HL-60 (cell line): ENCODE measurements around the gene NLGN1.

Source experiments
- DNase-seq, 2 experiments: peaks; one replicate each; pipeline ENCODE4 v3.0.0-alpha.2; 2010 to 2020; ENCODE audit warnings: low read depth in 1 of 2, low spot score in 1 of 2
- H3K27ac ChIP-seq: fragments of 250-450 bp; sonication (Bioruptor Pico); replicated peaks from 2 replicates; pipeline ENCODE4 v1.5.1; 2020; ENCODE audit warnings: mild to moderate bottlenecking, moderate library complexity
- H3K27me3 ChIP-seq: fragments of 250-450 bp; sonication (Bioruptor Pico); 2 replicates; pipeline ENCODE4 v1.5.1; 2021; ENCODE audit warnings: mild to moderate bottlenecking, moderate library complexity; ENCODE audit not compliant: insufficient read depth, poor library complexity, severe bottlenecking
- H3K4me3 ChIP-seq: replicated peaks from 2 replicates; pipeline ENCODE4 v1.5.1; 2011; ENCODE audit warnings: mild to moderate bottlenecking, control low read depth, low read length; ENCODE audit not compliant: insufficient read depth
- CTCF ChIP-seq: IDR thresholded peaks from one replicate; pipeline ENCODE4 v1.5.1; 2011; ENCODE audit warnings: low read length, control low read depth, inconsistent platforms; ENCODE audit not compliant: insufficient read depth
- GABPA ChIP-seq: IDR thresholded peaks from 2 replicates; pipeline ENCODE4 v1.6.1; 2012; ENCODE audit warnings: low read depth
- POLR2AphosphoS5 ChIP-seq: IDR thresholded peaks from 2 replicates; pipeline ENCODE4 v1.6.1; 2012; ENCODE audit warnings: low read depth
- REST ChIP-seq: IDR thresholded peaks from 2 replicates; pipeline ENCODE4 v1.6.1; 2012; ENCODE audit warnings: low read depth; ENCODE audit not compliant: insufficient replicate concordance
- SPI1 ChIP-seq: IDR thresholded peaks from 2 replicates; pipeline ENCODE4 v1.6.1; 2012; ENCODE audit warnings: low read depth, mild to moderate bottlenecking, borderline replicate concordance

Gene NLGN1

GRCh38 chr3:174035328-174035886 is 637.9 kb downstream of the NLGN1 start:
- no peak for TF ChIP-seq POLR2AphosphoS5
- TF ChIP-seq REST, result no peak
- TF ChIP-seq GABPA, result no peak
- no peak for TF ChIP-seq CTCF
- no peak for TF ChIP-seq SPI1
- Histone ChIP-seq H3K27ac (no peak overlapping the region), H3K27me3 (no peaks in the 10 kb centered on the region), H3K4me3 (no peak overlapping the region)
- no peak for DNase-seq

- Histone ChIP-seq H3K4me3 (no peak overlapping the region), H3K27ac (no peak overlapping the region), H3K27me3 (no peaks in the 10 kb centered on the region)
- TF ChIP-seq REST (no peak), SPI1 (no peak), GABPA (no peak), POLR2AphosphoS5 (no peak), CTCF (no peak)
- no peak for DNase-seq
These were observed 648.8 kb downstream of the NLGN1 start for GRCh38 chr3:174046311-174046710.

- Histone ChIP-seq H3K4me3 (no peak overlapping the region), H3K27ac (no peak overlapping the region), H3K27me3 (no peaks in the 10 kb centered on the region)
- DNase-seq, result no peak
- TF ChIP-seq POLR2AphosphoS5, result no peak
- no peak for TF ChIP-seq GABPA
- no peak for TF ChIP-seq CTCF
- no peak for TF ChIP-seq SPI1
- TF ChIP-seq REST, result no peak
These were observed 651.9 kb downstream of the NLGN1 start for GRCh38 chr3:174049472-174049871.
